Type B pancreatic cell (in vitro differentiated cells): ENCODE measurements around the gene WDR59. TPM values are rescaled to one million over a fixed set of nuclear protein-coding genes. Genes with fewer than 3 reads are reported as not detected.

Experiments used
- DNase-seq: peaks from one replicate; pipeline ENCODE4 v3.0.0; 2021; ENCODE audit warnings: mixed read lengths; ENCODE audit not compliant: unreplicated experiment; ENCODE audit errors: extremely low spot score
- H3K27ac Mint-ChIP-seq: 2 replicates; pipeline ENCODE4 v1.8.0; 2021; ENCODE audit warnings: mild to moderate bottlenecking, mixed read lengths
- H3K27me3 Mint-ChIP-seq: 2 replicates; pipeline ENCODE4 v1.8.0; 2021; ENCODE audit warnings: mixed read lengths
- H3K36me3 Mint-ChIP-seq: 2 replicates; pipeline ENCODE4 v1.8.0; 2021; ENCODE audit warnings: mixed read lengths
- H3K4me1 Mint-ChIP-seq: one replicate; pipeline ENCODE4 v1.8.0; 2021; ENCODE audit warnings: mixed read lengths; ENCODE audit not compliant: unreplicated experiment
- H3K4me3 Mint-ChIP-seq: 2 replicates; pipeline ENCODE4 v1.8.0; 2021; ENCODE audit warnings: mild to moderate bottlenecking, mixed read lengths
- H3K9me3 Mint-ChIP-seq: 2 replicates; pipeline ENCODE4 v1.8.0; 2021; ENCODE audit warnings: mixed read lengths
- CTCF ChIP-seq: fragments of 200-600 bp; sonication (generic); conservative IDR thresholded peaks from 2 replicates; pipeline ENCODE4 v1.5.0; 2021; ENCODE audit warnings: antibody characterized with exemption, mild to moderate bottlenecking
- total RNA-seq: library from RNA; stranded (reverse); gene quantifications from 2 replicates; pipeline ENCODE4 v1.2.1, GENCODE V29; 2021; ENCODE audit warnings: low replicate concordance

The WDR59 gene
- total RNA-seq, 1 donor from 2014 or later: 88.9 TPM

DNA sequence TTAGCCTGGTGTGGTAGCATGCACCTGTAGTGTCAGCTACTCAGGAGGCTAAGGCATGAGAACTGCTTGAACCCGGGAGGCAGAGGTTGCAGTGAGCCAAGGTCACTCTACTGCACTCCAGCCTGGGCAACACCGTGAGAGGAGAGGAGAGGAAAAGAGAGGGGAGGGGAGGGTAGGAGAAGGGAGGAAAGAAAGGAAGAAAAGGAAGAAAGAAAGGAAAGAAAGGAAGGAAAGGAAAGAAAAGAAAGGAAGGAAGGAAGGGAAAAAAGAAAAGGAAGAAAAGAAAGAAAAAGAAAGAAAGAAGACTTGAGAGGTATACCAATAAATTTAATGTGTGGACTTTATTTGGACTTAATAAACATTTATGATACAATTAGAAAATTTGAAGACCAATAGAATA, 143.5 kb downstream of the WDR59 start:
- TF ChIP-seq CTCF: no peak
- no peaks in the 10 kb centered on the region for H3K4me1 Mint-ChIP-seq

GRCh38 chr16:74837056-74837455, 147.9 kb downstream of the WDR59 start:
- no peak overlapping the region for H3K27ac Mint-ChIP-seq
- TF ChIP-seq CTCF: no peak
- no peak for DNase-seq
- H3K4me1 Mint-ChIP-seq: no peaks in the 10 kb centered on the region
- no peaks in the 10 kb centered on the region for H3K36me3 Mint-ChIP-seq
- no peaks in the 10 kb centered on the region for H3K9me3 Mint-ChIP-seq
- no peaks in the 10 kb centered on the region for H3K27me3 Mint-ChIP-seq
- no peak overlapping the region for H3K4me3 Mint-ChIP-seq

More for the DNA sequence above, 143.5 kb downstream of the WDR59 start:
- Mint-ChIP-seq H3K4me3 (no peak overlapping the region), H3K9me3 (no peaks in the 10 kb centered on the region), H3K36me3 (no peaks in the 10 kb centered on the region), H3K27ac (no peak overlapping the region), H3K27me3 (no peaks in the 10 kb centered on the region)
- DNase-seq: no peak

DNA sequence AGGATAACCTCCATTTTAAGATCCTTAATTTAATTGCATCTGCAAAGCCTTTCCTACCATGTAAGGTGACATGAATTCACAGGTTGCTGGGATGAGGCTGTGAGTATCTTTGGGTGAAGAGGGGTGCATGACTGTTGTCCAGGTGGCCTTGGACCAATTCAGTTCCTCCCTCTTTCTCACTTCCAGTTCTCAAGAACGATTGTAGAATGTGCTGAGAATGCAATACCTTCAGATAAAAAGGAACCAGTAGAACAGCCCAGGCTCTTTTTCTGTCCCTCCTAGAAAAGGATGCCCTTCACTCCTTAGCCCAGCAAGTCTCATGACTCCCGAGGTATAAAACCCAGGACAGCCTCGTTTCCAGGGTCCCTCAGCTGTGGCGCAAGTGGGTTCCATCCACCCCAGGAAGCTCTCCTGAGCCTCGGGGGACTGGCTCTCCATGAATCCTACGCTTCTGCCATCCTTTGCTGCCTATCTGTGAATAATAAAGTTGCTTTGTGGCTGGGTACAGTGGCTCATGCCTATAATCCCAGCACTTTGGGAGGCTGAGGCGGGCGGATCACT, 148.7 kb downstream of the WDR59 start:
- Mint-ChIP-seq H3K9me3 (no peaks in the 10 kb centered on the region), H3K36me3 (no peaks in the 10 kb centered on the region), H3K4me3 (no peak overlapping the region), H3K27ac (no peak overlapping the region), H3K4me1 (no peaks in the 10 kb centered on the region), H3K27me3 (no peaks in the 10 kb centered on the region)
- TF ChIP-seq CTCF: no peak
- no peak for DNase-seq

GRCh38 chr16:74832228-74832627, 152.7 kb downstream of the WDR59 start:
- H3K9me3 Mint-ChIP-seq: peaks cover 15% of the 10 kb centered on the region
- no peaks in the 10 kb centered on the region for H3K27me3 Mint-ChIP-seq
- H3K4me1 Mint-ChIP-seq: no peaks in the 10 kb centered on the region
- DNase-seq: no peak
- TF ChIP-seq CTCF: no peak
- no peak overlapping the region for H3K27ac Mint-ChIP-seq
- H3K36me3 Mint-ChIP-seq: no peaks in the 10 kb centered on the region
- H3K4me3 Mint-ChIP-seq: no peak overlapping the region

DNA sequence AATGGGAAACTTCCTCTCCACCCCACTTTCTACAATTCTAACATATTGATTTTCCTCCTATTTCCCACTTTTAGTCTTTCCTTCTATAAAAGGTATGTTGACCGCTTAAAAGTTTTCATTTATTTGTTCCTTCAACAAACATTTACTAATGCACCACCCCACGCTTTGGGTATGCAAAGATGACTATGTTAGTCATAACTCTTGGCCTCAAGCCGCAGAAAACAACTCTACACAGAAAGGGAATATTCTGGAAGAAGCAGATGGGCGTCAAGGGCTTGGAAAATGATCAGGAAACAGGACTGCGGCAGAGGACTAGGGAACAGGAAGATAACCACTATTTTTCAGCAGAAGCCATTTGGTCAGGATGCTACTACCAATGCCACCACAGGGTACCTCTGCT, 153.5 kb downstream of the WDR59 start:
- Mint-ChIP-seq H3K4me3 (no peak overlapping the region), H3K9me3 (peaks cover 17% of the 10 kb centered on the region), H3K36me3 (no peaks in the 10 kb centered on the region), H3K27me3 (no peaks in the 10 kb centered on the region), H3K27ac (no peak overlapping the region), H3K4me1 (peaks cover 6% of the 10 kb centered on the region)
- DNase-seq: no peak
- TF ChIP-seq CTCF: no peak

DNA sequence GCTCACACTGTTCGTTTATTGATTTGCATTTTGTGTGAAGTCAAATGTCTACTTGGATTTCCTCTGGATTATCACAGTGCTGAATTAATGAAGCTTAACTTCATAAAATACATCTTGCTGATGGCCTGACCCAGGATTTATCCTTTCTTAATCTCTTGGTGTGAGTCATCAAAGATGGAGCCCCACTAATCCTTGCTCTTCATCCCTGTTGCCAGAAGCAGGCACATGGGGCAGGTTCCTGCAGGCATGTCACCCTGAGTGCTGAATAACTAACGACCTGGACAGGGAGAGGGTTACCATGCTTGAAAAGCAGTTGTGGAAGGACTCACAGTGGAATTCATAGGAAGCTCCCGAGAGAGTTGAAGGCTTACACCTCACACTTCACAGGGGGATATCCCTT, 154.3 kb downstream of the WDR59 start:
- peaks cover 18% of the 10 kb centered on the region for H3K9me3 Mint-ChIP-seq
- no peaks in the 10 kb centered on the region for H3K36me3 Mint-ChIP-seq
- DNase-seq: no peak
- H3K27me3 Mint-ChIP-seq: no peaks in the 10 kb centered on the region
- no peak overlapping the region for H3K4me3 Mint-ChIP-seq
- H3K27ac Mint-ChIP-seq: no peak overlapping the region
- peaks cover 12% of the 10 kb centered on the region for H3K4me1 Mint-ChIP-seq
- no peak for TF ChIP-seq CTCF
